ENCODE results near the gene SMIM30. TPM values are rescaled to one million over a fixed set of nuclear protein-coding genes. Genes with fewer than 3 reads are reported as not detected.

Gene SMIM30
- total RNA-seq, 2 donors from 2014 or later, result 36.2 to 45.8 TPM

DNA sequence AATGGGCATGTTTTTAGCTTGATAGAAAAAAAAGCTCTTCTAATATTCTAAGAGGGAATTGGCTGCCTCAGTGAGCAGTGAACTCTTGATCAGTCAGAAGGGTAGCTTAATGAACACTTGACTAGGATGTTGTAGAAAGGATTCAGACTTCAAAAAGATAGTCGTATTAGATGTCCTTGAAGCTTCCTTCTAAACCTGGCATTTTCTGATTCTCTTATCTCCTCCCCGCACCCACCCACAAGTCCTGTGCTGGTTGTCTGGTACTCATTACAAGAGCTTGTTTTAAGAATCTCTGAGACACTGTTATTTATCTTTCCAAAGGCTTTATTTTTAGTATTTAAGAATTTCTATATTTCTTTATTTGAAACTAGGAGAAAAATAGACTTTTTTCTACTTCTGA is 7.4 kb upstream of the SMIM30 start:
- H3K27me3 Mint-ChIP-seq (ENCODE audit: insufficient read depth), result peaks cover 20% of the 10 kb centered on the region
- Histone ChIP-seq H3K27me3 (ENCODE audit: control insufficient read depth, insufficient read depth, low read length, poor library complexity, severe bottlenecking) (peaks cover 22% of the 10 kb centered on the region), H3K9ac (ENCODE audit: extremely low read depth, low read length, poor library complexity, severe bottlenecking) (no peak overlapping the region), H3K4me3 (ENCODE audit: low read length) (no peak overlapping the region), H3K36me3 (ENCODE audit: control insufficient read depth, insufficient read depth, low read length) (no peaks in the 10 kb centered on the region), H3K27ac (ENCODE audit: low read depth, low read length) (no peak overlapping the region), H3K4me1 (ENCODE audit: control insufficient read depth, insufficient read depth, low read length) (no peaks in the 10 kb centered on the region), H3K9me3 (ENCODE audit: control insufficient read depth, low read length) (no peaks in the 10 kb centered on the region)
- H3K9me3 Mint-ChIP-seq, result no peaks in the 10 kb centered on the region
- H3K4me3 Mint-ChIP-seq, result no peak overlapping the region
- no peak for DNase-seq
- no peaks in the 10 kb centered on the region for H3K4me1 Mint-ChIP-seq
- TF ChIP-seq, protein P1, sequence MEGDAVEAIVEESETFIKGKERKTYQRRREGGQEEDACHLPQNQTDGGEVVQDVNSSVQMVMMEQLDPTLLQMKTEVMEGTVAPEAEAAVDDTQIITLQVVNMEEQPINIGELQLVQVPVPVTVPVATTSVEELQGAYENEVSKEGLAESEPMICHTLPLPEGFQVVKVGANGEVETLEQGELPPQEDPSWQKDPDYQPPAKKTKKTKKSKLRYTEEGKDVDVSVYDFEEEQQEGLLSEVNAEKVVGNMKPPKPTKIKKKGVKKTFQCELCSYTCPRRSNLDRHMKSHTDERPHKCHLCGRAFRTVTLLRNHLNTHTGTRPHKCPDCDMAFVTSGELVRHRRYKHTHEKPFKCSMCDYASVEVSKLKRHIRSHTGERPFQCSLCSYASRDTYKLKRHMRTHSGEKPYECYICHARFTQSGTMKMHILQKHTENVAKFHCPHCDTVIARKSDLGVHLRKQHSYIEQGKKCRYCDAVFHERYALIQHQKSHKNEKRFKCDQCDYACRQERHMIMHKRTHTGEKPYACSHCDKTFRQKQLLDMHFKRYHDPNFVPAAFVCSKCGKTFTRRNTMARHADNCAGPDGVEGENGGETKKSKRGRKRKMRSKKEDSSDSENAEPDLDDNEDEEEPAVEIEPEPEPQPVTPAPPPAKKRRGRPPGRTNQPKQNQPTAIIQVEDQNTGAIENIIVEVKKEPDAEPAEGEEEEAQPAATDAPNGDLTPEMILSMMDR (conservative IDR thresholded peaks at IDR 0.05), result no peak
- 97 to 100% methylated on average over 1 to 2 of the region's 2 CpGs for WGBS, 2 experiments (ENCODE audit: insufficient coverage in 1 of 2, insufficient read length in 1 of 2)
- H3K27ac Mint-ChIP-seq, result no peak overlapping the region
- no peaks in the 10 kb centered on the region for H3K36me3 Mint-ChIP-seq (ENCODE audit: low read depth)

DNA sequence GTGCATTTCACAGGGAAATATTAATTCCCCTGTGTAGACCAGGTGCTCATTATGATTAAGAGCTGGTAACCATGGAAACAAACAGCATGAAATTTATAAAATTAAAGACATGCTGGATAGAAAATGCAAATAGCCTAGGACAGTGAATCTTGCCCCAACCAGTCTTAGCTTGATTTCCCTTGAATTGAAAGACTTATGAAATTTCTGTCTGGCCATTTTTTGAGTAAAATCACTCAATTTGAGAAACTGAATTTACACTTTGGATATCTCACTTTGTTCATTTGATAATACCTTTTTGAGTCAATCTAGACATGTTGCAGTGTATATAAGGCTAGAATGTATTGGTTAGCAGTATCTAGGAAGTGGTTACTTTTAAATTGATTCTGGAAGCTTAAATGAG is 4.4 kb upstream of the SMIM30 start:
- H3K27me3 ChIP-seq (ENCODE audit: control insufficient read depth, insufficient read depth, low read length, poor library complexity, severe bottlenecking), result peaks cover 35% of the 10 kb centered on the region
- H3K9me3 Mint-ChIP-seq, result no peaks in the 10 kb centered on the region
- H3K27me3 Mint-ChIP-seq (ENCODE audit: insufficient read depth), result peaks cover 25% of the 10 kb centered on the region
- H3K9ac ChIP-seq (ENCODE audit: extremely low read depth, low read length, poor library complexity, severe bottlenecking), result no peak overlapping the region
- no peak overlapping the region for H3K27ac Mint-ChIP-seq
- H3K4me1 ChIP-seq (ENCODE audit: control insufficient read depth, insufficient read depth, low read length), result no peaks in the 10 kb centered on the region
- no peaks in the 10 kb centered on the region for H3K9me3 ChIP-seq (ENCODE audit: control insufficient read depth, low read length)
- H3K36me3 Mint-ChIP-seq (ENCODE audit: low read depth), result no peaks in the 10 kb centered on the region
- H3K27ac ChIP-seq (ENCODE audit: low read depth, low read length), result no peak overlapping the region
- DNase-seq, result no peak
- H3K4me3 ChIP-seq (ENCODE audit: low read length), result no peak overlapping the region
- TF ChIP-seq, protein P1 (conservative IDR thresholded peaks at IDR 0.05), result no peak
- no peaks in the 10 kb centered on the region for H3K36me3 ChIP-seq (ENCODE audit: control insufficient read depth, insufficient read depth, low read length)
- no peak overlapping the region for H3K4me3 Mint-ChIP-seq
- peaks cover 4% of the 10 kb centered on the region for H3K4me1 Mint-ChIP-seq

DNA sequence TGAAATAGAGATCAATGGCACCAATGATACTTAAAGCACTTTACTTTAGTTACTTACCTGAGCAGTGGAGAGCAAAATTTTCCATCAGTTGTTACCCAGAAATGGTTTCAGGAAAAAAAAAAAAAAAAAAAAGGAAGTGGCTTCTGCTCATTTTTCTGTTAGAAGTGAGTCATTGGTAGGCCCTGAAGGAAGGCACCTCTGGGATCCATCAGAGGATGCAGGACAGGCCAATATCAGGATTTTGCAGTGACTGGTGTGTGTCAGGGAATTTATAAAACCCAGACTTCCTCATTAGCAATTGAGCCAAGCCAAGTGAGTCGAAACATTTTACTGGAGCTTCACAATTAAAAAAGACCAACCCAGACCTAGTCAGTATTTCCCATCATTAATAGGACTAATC is 2.3 kb upstream of the SMIM30 start:
- Histone ChIP-seq H3K27ac (ENCODE audit: low read depth, low read length) (no peak overlapping the region), H3K9me3 (ENCODE audit: control insufficient read depth, low read length) (no peaks in the 10 kb centered on the region), H3K9ac (ENCODE audit: extremely low read depth, low read length, poor library complexity, severe bottlenecking) (no peak overlapping the region), H3K4me3 (ENCODE audit: low read length) (no peak overlapping the region), H3K27me3 (ENCODE audit: control insufficient read depth, insufficient read depth, low read length, poor library complexity, severe bottlenecking) (peaks cover 35% of the 10 kb centered on the region), H3K36me3 (ENCODE audit: control insufficient read depth, insufficient read depth, low read length) (peaks cover 9% of the 10 kb centered on the region), H3K4me1 (ENCODE audit: control insufficient read depth, insufficient read depth, low read length) (no peaks in the 10 kb centered on the region)
- H3K4me1 Mint-ChIP-seq, result peaks cover 9% of the 10 kb centered on the region
- H3K4me3 Mint-ChIP-seq, result no peak overlapping the region
- TF ChIP-seq, protein P1 (conservative IDR thresholded peaks at IDR 0.05), result no peak
- H3K27me3 Mint-ChIP-seq (ENCODE audit: insufficient read depth), result peaks cover 25% of the 10 kb centered on the region
- H3K27ac Mint-ChIP-seq, result no peak overlapping the region
- no peak for DNase-seq
- 95 to 100% methylated on average over 1 of the region's 1 CpG for WGBS, 2 experiments (ENCODE audit: insufficient coverage in 1 of 2, insufficient read length in 1 of 2)
- H3K36me3 Mint-ChIP-seq (ENCODE audit: low read depth), result no peaks in the 10 kb centered on the region
- H3K9me3 Mint-ChIP-seq, result no peaks in the 10 kb centered on the region

All from endodermal cell (in vitro differentiated cells).